ENCODE results near the gene TSFM.

TSFM gene

GRCh38 chr12:57775044-57775443, 7.5 kb upstream of the TSFM start:
- no peak overlapping the region for H3K4me3 ChIP-seq (ENCODE audit: low read length)
- no peak for TF ChIP-seq ZNF274 (IDR thresholded peaks at IDR 0.05; ENCODE audit: low read depth, low read length)

DNA sequence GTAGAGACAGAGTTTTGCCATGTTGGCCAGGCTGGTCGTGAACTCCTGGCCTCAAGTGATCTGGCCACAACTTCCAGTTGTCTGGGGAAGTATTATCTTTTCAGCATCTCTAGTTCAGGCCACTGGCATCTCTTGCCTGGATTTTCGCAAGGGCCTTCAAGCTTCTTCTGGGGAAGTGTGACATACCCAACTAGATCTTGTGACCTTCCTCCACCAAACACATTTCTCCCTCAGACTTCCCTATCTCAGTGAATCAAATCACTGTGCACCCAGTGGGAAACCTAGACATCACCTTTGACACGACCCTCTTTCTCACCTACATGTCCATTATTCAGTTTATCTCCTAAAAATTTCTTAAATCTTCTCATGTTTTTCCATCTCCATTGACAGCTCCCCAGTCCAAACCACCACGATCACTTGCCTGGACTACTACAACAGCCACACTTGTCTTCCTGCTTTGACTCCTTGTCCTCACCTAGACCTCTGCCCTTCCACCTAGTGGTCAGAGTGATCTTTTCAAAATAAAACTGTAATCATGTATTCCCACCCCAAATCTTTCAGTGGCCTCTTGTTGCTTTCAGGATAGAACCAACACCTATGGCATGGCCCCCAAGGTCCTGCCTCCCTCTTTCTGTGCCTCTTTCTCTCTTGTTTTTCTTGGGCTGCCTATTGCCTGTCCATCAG, 6.9 kb upstream of the TSFM start:
- TF ChIP-seq ZNF274 (IDR thresholded peaks at IDR 0.05; ENCODE audit: low read depth, low read length), result no peak
- no peak overlapping the region for H3K4me3 ChIP-seq (ENCODE audit: low read length)

DNA sequence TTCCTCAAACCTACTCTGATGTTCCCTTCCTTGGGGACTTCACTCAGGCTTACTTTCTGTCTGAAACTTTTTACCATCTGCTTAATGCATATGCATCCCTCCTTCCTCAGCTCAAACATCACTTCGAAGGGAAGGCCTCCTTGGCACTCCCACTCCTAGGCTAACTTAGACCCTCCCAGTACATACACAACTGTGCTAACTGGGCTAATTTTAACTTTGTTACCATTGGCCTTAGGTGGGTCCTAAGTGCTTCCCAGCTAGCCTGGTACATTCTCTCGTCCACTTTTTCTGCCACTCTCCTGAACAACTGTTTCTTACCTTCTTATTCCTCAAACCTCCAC, 6.4 kb upstream of the TSFM start:
- no peak for TF ChIP-seq ZNF274 (IDR thresholded peaks at IDR 0.05; ENCODE audit: low read depth, low read length)
- no peak overlapping the region for H3K4me3 ChIP-seq (ENCODE audit: low read length)

- no peak overlapping the region for H3K4me3 ChIP-seq (ENCODE audit: low read length)
- TF ChIP-seq ZNF274 (IDR thresholded peaks at IDR 0.05; ENCODE audit: low read depth, low read length), result no peak
Measured at GRCh38 chr12:57777367-57777766, 5.2 kb upstream of the TSFM start.

DNA sequence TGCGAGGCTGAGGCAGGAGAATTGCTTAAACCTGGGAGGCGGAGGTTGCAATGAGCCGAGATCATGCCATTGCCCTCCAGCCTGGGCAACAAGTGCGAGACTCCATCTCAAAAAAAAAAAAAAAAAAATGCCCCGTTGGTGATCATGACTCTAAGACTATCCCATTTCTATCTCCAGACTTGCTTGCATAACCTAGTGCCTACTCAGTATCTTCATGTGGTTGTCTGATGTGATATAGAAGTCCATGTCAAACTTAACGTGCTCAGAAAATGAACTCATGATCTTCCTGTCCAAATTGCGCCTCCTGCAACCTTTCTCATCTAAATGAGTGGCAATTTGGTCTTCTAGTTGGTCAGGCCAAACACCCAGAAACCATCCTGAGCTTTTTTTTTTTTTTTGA, 4.7 kb upstream of the TSFM start:
- TF ChIP-seq ZNF274 (IDR thresholded peaks at IDR 0.05; ENCODE audit: low read depth, low read length), result no peak

GRCh38 chr12:57779736-57780135, 2.9 kb upstream of the TSFM start:
- TF ChIP-seq ZNF274 (IDR thresholded peaks at IDR 0.05; ENCODE audit: low read depth, low read length), result no peak
- H3K4me3 ChIP-seq (ENCODE audit: low read length), result no peak overlapping the region

More for the DNA sequence above, 4.7 kb upstream of the TSFM start:
- H3K4me3 ChIP-seq (ENCODE audit: low read length), result no peak overlapping the region

- no peak overlapping the region for H3K4me3 ChIP-seq (ENCODE audit: low read length)
- TF ChIP-seq ZNF274 (IDR thresholded peaks at IDR 0.05; ENCODE audit: low read depth, low read length), result no peak
Measured at GRCh38 chr12:57780284-57780897, 2.2 kb upstream of the TSFM start.

DNA sequence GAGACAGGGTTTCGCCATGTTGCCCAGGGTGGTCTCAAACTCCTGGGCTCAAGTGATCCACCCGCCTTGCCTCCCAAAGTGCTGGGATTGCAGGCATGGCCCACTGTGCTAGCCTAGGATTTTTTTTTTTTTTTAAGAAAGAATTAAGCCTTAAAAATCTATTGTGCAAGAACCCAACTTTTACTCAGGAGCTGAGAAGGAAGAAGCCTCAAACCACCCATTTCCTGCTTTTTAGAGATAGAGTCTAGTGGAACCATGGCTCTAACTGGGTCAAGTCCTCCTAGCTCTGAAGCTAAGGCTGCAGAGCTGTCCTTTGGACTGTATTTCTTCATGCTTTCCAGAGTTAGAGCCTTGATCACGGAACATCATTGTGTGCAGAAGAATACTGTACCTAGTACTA, 1.3 kb upstream of the TSFM start:
- TF ChIP-seq ZNF274 (IDR thresholded peaks at IDR 0.05; ENCODE audit: low read depth, low read length), result no peak
- H3K4me3 ChIP-seq (ENCODE audit: low read length), result no peak overlapping the region

GRCh38 chr12:57781801-57782200, 786 bp upstream of the TSFM start:
- no peak overlapping the region for H3K4me3 ChIP-seq (ENCODE audit: low read length)
- TF ChIP-seq ZNF274 (IDR thresholded peaks at IDR 0.05; ENCODE audit: low read depth, low read length), result no peak

DNA sequence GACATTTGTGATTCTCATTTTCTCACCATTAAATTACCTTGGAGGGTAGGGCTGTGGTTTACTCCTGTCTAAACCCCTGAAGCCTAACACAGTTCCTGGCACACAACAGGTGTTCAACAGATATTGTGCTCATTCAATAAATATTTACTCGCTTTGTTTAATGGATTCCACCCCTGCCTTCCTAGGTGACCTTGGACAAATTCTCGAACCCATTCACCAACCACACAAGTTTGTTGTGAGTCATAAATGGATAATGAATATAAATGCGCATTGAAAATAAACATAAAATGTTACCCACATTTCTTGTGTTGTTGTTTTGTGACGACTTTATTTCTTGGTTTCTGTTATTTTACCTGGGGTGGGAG, 362 bp upstream of the TSFM start:
- no peak for TF ChIP-seq ZNF274 (IDR thresholded peaks at IDR 0.05; ENCODE audit: low read depth, low read length)
- no peak overlapping the region for H3K4me3 ChIP-seq (ENCODE audit: low read length)

- H3K4me3 ChIP-seq (ENCODE audit: low read length), result peak overlapping the region; percentile 92
- no peak for TF ChIP-seq ZNF274 (IDR thresholded peaks at IDR 0.05; ENCODE audit: low read depth, low read length)
Measured at GRCh38 chr12:57783466-57783801, 847 bp downstream of the TSFM start.

DNA sequence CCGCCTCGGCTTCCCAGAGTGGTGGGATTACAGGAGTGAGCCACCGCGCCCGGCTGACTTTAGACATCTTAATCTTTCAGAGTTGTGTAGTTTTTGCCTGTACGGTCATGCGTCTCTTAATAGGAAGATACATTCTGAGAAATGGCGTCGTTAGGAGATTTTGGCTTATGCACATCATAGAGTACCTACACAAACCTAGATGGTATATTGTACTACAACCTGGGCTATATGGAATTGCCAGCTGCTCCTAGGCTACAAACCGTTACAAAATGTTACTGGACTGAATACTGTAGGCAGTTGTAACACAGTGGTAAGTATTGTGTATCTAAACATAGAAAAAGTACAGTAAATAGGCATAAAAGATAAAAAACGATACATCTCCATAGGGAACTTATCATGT, 1.3 kb downstream of the TSFM start:
- no peak for TF ChIP-seq ZNF274 (IDR thresholded peaks at IDR 0.05; ENCODE audit: low read depth, low read length)
- no peak overlapping the region for H3K4me3 ChIP-seq (ENCODE audit: low read length)

DNA sequence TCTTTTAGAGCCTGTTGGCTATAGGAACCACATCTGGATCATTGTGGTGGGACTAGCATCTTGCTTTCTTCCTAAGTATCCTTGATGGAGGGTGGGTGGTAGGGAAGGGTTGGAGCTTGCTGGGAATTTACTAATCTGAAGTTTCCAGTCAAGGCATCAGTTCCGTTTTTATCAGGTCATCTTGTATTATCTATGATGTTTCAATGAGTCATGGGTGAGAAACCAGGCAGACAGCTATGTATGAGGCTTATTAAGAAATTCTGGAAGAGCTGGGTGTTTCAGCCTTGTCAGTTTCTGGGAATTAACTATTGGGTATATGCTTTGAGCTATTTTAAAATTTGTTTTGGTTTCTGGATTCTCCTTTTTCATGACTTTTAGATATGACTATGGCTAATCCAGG, 11.3 kb downstream of the TSFM start:
- no peak for TF ChIP-seq ZNF274 (IDR thresholded peaks at IDR 0.05; ENCODE audit: low read depth, low read length)
- no peak overlapping the region for H3K4me3 ChIP-seq (ENCODE audit: low read length)

GRCh38 chr12:57795354-57795753, 12.8 kb downstream of the TSFM start:
- no peak overlapping the region for H3K4me3 ChIP-seq (ENCODE audit: low read length)
- no peak for TF ChIP-seq ZNF274 (IDR thresholded peaks at IDR 0.05; ENCODE audit: low read depth, low read length)

DNA sequence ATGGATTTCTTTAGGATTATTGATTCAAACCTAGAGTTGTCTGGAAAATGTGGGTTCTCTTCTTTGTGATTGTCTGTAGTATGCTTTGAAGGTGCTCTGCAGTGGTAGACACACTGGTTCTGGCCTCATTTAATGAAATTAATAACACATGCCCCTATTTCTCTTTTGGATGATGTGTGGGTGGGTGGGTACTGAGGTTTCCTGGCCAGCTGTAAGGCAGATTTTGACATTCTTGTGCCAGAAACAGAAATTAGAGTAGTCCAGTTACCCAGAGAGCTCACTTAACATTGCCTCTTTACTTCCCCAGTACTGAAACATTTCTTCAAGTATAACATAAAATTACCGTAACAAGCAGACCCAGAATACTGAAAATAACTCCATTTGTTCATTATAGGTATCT, 14.4 kb downstream of the TSFM start:
- TF ChIP-seq ZNF274 (IDR thresholded peaks at IDR 0.05; ENCODE audit: low read depth, low read length), result no peak
- H3K4me3 ChIP-seq (ENCODE audit: low read length), result no peak overlapping the region

- no peak overlapping the region for H3K4me3 ChIP-seq (ENCODE audit: low read length)
- TF ChIP-seq ZNF274 (IDR thresholded peaks at IDR 0.05; ENCODE audit: low read depth, low read length), result no peak
Measured at GRCh38 chr12:57797933-57798332, 15.3 kb downstream of the TSFM start.

Data from GM08714 (cell line).